GM10248 (cell line): ENCODE data around the gene GPC6.
"Not testable (repeated sequence)": the region's sequence is repeated elsewhere in the genome, so short reads cannot be mapped to it uniquely, and the experiment has no call there.

ENCODE experiments used
- CTCF ChIA-PET: fragments of 300-600 bp; sonication (Branson Sonifier 250); formaldehyde crosslinking; extraction: SDS; loops from one replicate; lab custom pipeline; 2021; ENCODE audit warnings: antibody characterized with exemption; lab: Yijun Ruan, JAX
- POLR2A ChIA-PET: fragments of 350-650 bp; sonication (Branson Sonifier 250); formaldehyde crosslinking; extraction: SDS; loops from one replicate; lab custom pipeline; 2020; ENCODE audit warnings: antibody characterized with exemption; lab: Yijun Ruan, JAX
- DNase-seq: peaks from one replicate; pipeline ENCODE4 v3.0.0; 2012; ENCODE audit errors: extremely low spot score
- TF ChIP-seq, protein P1 (sequence below): IDR thresholded peaks from 2 replicates; pipeline ENCODE4 v1.5.1; 2012; ENCODE audit warnings: mild to moderate bottlenecking, low read depth; ENCODE audit errors: extremely low read depth, missing control alignments, control extremely low read depth

The GPC6 gene

GRCh38 chr13:93309886-93310523 lies 83.4 kb downstream of the GPC6 start:
- TF ChIP-seq, protein P1, sequence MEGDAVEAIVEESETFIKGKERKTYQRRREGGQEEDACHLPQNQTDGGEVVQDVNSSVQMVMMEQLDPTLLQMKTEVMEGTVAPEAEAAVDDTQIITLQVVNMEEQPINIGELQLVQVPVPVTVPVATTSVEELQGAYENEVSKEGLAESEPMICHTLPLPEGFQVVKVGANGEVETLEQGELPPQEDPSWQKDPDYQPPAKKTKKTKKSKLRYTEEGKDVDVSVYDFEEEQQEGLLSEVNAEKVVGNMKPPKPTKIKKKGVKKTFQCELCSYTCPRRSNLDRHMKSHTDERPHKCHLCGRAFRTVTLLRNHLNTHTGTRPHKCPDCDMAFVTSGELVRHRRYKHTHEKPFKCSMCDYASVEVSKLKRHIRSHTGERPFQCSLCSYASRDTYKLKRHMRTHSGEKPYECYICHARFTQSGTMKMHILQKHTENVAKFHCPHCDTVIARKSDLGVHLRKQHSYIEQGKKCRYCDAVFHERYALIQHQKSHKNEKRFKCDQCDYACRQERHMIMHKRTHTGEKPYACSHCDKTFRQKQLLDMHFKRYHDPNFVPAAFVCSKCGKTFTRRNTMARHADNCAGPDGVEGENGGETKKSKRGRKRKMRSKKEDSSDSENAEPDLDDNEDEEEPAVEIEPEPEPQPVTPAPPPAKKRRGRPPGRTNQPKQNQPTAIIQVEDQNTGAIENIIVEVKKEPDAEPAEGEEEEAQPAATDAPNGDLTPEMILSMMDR = no peak
- ChIA-PET CTCF (interaction anchor here (1.5 kb wide), 1 partner anchor 7 kb away, joined by 3 read pairs; no protein-coding TSS in a partner anchor), POLR2A (no interaction called here)
- DNase-seq = no peak

- TF ChIP-seq, protein P1 = no peak
- POLR2A ChIA-PET = no interaction called here
- DNase-seq = no peak
- CTCF ChIA-PET = interaction anchor here (1.1 kb wide), 2 partner anchors 10 to 11 kb away, joined by 3 to 4 read pairs; no protein-coding TSS in a partner anchor
Measured at GRCh38 chr13:93316841-93317240, 90.2 kb downstream of the GPC6 start.

DNA sequence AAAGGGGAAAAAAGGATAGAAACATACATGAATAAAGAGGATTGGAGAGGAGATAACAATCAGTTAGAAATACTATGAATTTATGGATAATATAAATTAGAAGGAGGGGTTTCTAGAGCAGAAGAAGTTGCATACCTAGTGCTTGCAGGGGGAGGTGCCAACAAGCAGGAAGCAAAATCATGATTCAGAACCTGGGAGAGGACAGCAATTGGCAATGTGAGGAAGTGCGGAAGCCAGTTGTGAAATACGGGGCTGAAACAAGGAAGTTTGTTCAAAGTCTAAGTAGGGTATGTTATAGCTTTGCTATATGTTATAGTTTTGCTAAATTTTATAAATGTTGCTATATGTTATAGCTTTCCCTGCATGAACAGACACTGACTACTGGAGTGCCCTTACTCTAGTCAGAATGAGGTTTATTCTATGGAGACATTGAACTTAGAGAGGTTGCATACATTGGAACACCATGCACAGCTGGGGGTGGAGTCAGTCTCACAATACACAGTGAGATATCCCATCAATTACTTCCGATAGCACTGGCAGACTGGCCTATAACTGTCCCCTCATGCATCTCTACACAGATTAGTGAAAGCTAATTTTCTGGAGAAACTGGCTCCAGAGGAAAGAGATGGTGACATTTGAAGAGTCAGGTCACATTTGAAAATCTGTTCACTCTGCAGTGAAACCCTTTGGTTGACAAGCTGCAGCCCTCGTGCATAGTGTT lies 92.1 kb downstream of the GPC6 start:
- TF ChIP-seq, protein P1 = no peak
- no peak for DNase-seq
- POLR2A ChIA-PET = no interaction called here
- CTCF ChIA-PET = no interaction called here

DNA sequence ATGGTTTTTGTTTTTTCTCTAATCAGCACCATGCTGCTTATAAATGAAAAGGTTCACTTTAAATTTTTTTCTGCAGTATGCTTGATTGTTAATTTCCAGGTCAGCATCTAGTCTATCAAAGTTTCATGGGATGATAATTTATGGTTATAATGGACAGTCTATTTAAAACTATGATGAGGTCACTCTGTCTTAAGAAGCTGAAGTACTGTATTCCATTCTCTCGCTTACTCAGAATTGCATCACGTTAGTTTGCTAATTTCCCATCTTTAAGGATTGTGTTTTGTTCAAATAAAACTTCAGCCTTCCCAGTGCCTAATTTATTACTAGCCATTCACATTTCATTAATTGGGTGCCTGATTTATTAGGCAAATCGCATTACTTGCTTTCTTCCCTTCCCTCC lies 94.3 kb downstream of the GPC6 start:
- POLR2A ChIA-PET = no interaction called here
- no peak for DNase-seq
- CTCF ChIA-PET = no interaction called here
- TF ChIP-seq, protein P1 = no peak

- POLR2A ChIA-PET, DNase-seq: not testable (repeated sequence)
- CTCF ChIA-PET = interaction anchor here (1.3 kb wide), 1 partner anchor 9 kb away, joined by 4 read pairs; no protein-coding TSS in a partner anchor
Measured at GRCh38 chr13:93323880-93324279, 97.3 kb downstream of the GPC6 start.

GRCh38 chr13:93325303-93326233 lies 99.0 kb downstream of the GPC6 start:
- POLR2A ChIA-PET = no interaction called here
- CTCF ChIA-PET = interaction anchor here (1.1 to 4.2 kb wide), 3 partner anchors 11 to 68 kb away, joined by 3 to 14 read pairs (median 4); no protein-coding TSS in a partner anchor
- no peak for DNase-seq

More at GRCh38 chr13:93325303-93326233, 99.0 kb downstream of the GPC6 start:
- TF ChIP-seq, protein P1 = no peak
